HEK293 (cell line): Measurements from ENCODE around the gene DNAAF5.

Source experiments
- SP7 ChIP-seq: fragments of 450-650 bp; formaldehyde crosslinking; IDR thresholded peaks from 2 replicates; pipeline ENCODE4 v1.5.1; 2016; ENCODE audit warnings: missing biosample characterization, missing genetic modification characterization
- ZNF324 ChIP-seq: fragments of 450-650 bp; formaldehyde crosslinking; IDR thresholded peaks from 2 replicates; pipeline ENCODE4 v1.5.1; 2016; ENCODE audit warnings: missing biosample characterization, missing genetic modification characterization
- TF ChIP-seq, protein P1 (sequence below): fragments of 450-650 bp; formaldehyde crosslinking; IDR thresholded peaks from 2 replicates; pipeline ENCODE4 v1.5.1; 2016; ENCODE audit warnings: missing biosample characterization, missing genetic modification characterization

DNA sequence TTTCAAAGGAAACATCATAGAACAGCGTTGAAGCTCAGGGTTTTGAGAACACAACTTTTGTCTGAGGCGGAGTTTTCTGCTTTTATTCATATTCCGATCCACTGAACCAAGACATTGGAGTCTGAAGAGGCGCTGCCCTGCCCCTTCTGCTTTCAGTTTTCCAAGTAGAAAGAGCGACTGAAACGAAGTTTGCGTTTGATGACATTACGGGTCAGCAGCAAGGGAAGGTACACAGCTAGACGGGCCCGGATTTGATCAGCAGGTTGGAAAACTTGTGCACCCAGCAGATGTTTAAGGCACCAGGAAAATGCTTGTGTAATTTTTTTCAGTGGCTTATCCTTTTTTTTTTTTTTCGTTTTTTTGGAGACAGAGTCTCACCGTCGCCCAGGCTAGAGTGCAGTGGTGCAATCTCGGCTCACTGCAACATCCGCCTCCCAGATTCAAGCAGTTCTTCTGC lies 106.5 kb downstream of the DNAAF5 start:
- TF ChIP-seq SP7 (tag by site-specific recombination), result no peak
- TF ChIP-seq, protein P1, sequence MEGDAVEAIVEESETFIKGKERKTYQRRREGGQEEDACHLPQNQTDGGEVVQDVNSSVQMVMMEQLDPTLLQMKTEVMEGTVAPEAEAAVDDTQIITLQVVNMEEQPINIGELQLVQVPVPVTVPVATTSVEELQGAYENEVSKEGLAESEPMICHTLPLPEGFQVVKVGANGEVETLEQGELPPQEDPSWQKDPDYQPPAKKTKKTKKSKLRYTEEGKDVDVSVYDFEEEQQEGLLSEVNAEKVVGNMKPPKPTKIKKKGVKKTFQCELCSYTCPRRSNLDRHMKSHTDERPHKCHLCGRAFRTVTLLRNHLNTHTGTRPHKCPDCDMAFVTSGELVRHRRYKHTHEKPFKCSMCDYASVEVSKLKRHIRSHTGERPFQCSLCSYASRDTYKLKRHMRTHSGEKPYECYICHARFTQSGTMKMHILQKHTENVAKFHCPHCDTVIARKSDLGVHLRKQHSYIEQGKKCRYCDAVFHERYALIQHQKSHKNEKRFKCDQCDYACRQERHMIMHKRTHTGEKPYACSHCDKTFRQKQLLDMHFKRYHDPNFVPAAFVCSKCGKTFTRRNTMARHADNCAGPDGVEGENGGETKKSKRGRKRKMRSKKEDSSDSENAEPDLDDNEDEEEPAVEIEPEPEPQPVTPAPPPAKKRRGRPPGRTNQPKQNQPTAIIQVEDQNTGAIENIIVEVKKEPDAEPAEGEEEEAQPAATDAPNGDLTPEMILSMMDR (tag by site-specific recombination), result no peak
- no peak for TF ChIP-seq ZNF324 (tag by site-specific recombination)
